GM18909 (cell line): ENCODE data around the gene FANCC.

ENCODE experiments used
- ATAC-seq: cut with Tn5 transposase; IDR thresholded peaks from one replicate; pipeline ENCODE4 v1.9.1; 2021; ENCODE audit warnings: mild to moderate bottlenecking; ENCODE audit not compliant: unreplicated experiment, poor library complexity

The FANCC gene

DNA sequence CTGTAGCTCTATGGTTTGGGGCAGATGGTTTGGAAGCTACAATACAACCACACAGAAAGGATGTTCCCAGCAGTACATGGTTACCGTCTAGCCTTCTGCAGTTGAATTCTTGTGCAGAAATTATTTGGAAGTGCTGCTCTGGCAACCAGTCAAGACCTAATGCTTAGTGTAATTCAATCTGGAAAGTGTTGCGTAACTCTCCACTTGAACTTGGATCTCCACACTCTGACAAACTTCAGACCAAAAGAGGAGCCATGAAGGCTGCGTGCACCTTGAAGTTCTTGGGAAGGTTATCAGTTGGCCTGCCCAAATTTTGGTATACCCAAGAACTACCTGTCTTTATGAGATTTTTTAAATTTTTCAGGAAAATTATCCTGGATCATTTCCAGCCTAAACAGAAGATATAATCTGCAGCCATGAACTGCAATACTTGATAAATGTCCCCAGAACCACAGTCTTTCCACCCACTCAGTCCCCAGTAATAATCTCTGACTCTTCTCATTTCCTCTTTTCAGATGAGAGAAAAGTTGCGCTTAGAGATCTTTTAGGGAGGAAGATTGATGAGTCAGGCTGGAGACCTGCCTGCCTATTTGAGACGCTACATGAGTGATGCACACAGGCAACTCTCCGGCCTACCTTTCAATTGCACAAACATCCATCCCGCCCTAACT is 159.9 kb downstream of the FANCC start:
- ATAC-seq: peak; percentile 76

DNA sequence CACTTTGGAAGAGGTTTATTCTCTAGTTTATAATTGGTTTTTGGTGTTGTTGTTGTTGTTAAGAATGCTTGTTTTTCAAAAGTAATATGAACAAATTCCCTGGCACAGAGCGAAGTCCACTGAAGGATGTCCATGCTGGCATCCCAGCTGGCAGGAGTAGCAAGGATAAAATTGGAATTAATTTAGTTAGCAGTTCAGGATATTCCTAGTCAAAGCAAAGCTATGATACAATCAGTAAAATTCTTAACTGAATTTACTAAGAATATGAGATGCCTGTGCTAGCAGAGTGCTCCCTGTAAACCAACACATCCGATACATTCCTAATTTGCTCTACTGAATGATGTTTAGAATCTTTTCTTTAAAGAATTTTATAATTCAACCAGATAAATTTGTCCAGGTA is 161.4 kb downstream of the FANCC start:
- no peak for ATAC-seq

DNA sequence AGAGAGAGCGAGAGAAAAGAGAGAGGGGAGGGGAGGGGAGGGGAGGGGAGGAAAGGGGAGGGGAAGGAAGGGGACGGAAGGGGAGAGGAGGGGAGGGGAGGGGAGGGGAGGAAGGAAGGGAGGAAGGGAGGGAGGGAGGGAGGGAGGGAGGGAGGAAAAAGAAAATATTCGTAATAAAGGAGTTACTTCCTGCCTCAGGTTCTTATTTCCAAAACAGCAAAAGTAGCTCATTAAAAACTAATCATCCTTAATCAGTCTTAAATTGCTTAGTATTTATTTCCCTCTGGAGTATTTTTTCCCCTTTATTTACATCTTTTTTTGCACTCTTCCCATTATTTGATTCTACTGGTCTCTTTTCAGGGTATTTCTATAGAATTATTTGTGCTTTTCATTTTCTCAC is 162.3 kb downstream of the FANCC start:
- ATAC-seq: no peak

DNA sequence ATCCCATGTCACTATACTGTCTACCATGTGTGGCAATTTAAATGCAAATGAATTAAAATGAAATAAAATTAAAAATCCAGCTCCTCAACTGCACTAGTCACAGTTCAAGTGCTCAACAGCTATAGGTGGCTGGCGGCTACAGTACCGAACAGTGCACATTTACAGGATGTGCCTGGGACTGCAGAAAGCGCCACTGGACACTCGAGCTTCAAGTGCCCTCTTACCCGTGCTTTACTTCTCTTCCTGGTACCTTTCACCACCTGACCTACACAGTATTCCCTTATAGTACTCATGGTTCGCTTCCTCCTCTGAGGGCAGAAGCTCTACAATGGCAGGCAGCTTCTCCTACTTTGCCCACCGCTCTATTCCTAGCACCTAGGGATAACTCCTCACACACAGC is 166.6 kb downstream of the FANCC start:
- no peak for ATAC-seq

DNA sequence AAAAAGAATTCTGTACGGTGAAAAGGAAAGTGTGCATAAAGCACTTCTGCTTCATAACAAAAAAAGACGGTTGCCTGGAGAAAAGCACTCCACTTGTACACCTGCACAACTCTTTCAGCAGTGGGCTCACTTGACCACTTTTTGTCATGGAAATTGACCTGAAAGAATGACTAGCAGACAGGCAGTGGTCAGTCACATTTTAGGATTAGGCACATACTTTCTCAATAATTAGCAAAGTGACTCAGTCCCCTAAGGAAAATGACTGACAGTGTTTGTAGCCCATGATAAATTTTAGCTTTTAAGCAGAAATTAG is 169.3 kb downstream of the FANCC start:
- ATAC-seq: no peak

DNA sequence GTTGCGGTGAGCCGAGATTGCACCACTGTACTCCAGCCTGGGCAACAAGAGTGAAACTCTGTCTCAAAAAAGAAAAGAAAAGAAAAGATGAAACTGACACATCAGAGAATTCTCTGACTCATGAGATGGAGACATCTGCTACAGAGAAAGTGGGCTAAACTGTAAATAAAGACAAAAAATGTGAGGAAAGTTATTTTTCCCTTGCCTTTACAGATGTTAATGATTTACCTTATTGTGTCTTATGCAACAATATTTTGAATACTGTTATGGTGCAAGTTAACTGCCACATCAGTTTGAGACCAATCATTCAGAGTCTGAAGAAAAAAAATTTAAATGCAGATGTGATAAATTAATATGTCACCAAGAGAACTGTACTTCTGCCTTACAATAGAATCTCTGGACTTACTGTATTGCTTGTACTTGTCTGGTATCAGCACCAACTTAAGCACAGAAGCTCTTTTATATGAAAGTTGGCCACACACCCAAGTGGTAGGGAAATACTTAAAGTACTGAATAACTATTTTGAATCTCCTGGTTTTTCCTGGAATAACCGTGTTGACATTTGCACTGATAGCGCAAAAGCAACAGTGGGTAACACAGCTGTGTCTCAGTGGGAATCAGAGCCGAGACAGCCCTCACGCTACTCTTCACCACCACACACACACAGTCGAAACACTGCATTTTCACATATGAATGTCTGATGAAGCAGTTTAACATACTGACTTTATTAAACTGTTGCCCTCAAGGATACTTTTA is 169.9 kb downstream of the FANCC start:
- ATAC-seq: no peak

DNA sequence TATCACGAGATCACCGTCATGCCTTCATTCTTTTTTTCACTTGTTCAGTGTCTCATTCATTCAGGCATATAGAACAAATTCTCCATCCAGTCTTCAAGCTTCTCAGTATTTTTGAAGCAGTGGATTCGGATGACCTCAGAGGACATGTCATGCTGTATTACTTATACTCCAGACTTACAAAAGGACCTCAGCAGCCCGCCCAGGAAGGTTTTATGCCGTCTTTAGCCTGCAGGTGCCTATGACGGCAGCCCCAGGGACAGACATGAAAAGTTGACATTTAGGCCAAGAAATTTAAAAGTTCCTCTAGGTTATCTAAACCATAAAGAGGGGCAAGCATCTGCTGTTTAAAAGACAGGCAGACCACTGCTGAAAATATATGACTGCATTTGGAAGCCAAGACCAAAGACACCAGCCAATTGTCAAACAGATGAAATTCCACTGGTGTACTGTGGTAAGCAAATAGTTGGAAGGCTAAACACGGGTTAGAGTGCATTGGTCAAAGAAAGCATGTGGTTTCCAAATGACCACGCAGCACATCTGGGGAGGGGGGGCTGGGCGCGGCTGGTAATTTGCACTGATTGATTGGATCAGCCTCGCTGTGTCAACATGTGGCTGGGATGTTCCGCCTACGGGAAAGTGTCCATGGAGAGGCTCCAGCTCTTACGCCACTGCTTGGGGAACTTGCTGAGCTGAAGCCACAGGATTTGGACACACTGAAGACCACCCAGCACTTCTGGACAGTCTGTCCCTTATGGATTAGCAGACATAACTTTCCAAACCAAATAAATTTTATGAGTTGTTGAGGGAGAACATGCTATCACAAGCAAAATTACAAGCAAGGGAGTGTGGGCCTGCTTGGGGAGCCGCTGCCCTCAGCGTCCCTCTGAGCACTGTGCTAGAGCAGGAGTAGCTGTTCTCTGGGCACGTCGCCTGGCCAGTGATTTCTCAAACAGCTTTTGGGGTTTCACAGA is 173.6 kb downstream of the FANCC start:
- no peak for ATAC-seq

DNA sequence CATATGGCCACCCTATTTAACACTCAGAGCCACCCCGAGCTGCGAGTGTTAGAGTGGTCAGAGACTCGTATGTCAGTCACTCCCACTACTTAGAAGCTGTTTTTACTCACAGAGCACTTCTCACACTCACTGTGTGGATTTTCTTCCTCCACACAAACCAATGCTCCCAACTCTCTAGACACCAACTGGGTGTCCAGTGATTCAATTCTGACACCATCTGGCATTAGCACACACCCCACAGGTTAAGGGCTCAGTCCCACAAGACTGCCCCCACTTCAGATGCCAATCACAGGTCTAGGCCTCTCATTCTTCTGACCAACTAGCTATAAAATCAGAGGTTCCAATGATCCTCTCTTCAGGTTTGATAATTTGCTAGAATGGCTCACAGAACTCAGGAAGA is 174.8 kb downstream of the FANCC start:
- ATAC-seq: no peak

DNA sequence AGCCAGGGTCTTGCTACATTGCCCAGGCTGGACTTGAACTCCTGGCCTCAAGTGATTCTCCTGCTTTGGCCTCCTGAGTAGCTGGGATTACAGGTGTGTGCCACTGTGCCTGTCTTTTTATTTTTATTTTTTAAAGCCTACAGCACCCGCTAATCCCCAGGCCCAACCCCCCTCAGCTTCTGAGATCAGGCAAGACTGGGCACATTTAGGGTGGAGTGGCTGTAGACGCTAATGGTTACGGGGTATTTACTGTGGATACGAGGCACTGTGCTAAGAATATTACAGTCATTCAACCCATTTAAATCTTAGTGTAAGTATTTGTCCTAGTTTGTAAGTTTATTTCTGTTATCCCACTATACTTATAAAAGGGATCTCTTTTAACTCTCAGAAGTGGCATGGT is 175.2 kb downstream of the FANCC start:
- ATAC-seq: no peak

DNA sequence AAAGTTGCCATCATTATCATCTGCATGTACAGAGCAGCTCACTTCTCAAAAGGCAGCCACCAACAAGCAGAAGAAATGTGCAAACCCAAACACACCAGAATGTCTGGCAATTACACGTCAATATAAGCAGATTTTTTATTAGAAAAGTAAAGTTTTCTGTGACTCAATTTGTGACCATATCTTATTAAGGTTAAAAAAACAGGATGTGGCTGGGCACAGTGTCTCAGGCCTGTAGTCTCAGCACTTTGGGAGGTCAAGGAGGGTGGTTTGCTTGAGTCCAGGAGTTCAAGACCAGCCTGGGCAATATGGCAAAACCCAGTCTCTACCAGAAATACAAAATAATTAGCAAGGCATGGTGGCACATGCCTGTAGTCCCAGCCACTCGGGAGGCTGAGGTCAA is 176.7 kb downstream of the FANCC start:
- no peak for ATAC-seq

DNA sequence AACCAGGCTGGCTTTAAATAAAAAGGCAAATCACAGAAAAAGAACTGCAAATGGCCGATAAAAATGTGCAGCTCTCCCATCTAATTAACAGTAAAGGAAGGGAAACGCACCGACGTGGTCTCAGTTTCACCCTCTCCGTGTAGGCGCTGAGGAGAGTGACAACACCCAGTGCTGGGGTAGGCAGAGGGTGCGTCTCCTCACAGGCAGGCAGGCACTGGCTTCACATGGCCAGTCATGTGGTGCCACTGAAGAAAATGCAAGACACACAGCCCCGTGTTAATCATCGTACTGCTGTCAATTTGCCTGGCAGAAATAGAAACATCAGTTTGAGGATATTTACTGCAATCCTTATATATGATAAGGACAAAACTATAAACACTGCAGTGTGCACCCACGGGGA is 178.4 kb downstream of the FANCC start:
- ATAC-seq: no peak

DNA sequence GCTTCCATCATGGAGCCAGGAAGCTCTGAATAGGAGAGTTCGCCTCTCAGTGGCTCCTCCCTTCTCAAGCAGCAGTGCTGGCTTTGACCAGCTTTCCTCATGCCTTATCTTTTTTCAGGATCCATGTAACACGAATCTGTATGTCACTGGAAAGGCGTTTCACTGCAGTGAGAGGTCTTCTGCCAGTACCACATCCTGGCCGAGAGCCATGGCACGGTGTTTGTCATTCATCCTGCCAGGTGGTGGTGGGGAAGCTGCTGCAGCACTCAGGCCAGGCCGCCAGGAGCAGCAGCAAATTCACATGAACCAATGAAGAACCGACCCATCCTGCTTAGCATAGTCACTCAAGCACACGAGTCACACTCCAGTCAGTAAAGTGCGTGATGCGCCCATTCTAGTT is 179.0 kb downstream of the FANCC start:
- ATAC-seq: no peak

DNA sequence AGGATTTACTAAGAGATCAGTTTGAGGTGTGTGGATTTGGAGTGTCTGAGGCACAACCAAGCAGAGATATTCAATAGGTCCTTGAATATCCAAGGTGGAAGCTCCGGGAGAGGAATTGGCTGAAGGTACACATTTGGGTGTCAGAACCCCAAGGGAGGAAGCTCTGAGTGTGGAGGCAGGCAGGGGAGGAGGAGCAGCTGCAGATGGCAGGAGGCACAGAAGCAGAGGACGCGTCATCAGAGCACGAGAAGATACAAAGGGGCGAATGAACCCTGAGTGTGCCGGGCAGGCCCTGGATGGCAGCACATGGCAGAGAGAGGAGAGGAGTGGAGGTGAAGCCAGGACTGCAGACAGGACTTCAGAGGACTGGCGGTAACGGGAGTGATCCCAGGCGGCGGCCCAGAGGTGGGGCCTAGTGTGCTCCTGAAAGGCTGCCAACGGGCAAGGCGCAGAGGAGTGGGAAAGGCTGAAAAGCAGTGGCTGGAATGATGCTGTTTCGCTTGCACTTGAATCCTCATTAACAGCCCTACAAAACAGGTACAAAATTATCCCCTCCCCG is 179.8 kb downstream of the FANCC start:
- no peak for ATAC-seq

DNA sequence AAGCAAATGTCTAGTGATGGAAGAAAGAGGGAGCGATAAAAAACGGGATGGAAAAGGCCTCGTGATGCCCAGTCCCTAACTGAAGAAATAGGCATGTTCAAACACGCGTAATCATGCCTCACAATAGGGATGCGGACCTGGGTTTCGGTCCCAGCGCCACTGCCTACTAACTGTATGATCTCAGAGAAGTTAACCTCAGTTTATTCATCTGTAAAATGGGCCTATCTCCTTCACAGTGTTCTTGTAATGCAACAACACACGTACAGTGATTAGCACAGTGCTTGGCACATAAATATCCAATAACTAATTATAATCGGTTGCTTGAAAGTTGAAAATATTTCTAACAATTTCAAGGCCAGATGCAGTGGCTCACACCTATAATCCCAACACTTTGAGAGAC is 181.8 kb downstream of the FANCC start:
- ATAC-seq: no peak

DNA sequence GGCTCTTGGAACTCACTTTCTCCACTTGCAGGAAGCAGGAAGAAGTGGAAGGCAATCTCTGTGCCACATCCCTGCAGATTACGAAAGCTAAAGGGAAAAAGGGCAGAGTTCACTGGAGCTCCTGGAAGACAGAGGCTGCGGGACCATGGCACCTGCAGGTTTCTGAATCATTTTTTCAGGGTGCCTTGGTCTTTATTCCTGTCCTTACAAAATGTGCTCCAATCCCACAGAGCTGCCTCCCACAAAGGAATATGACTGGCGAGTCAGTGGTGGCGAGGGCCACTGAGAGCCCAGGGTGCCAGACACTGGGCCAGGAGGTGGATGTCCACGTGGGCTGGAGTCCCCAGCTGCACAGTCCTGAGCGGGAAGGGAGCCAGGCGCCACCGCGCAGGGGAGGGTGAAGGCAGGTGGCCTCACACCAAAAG is 183.0 kb downstream of the FANCC start:
- no peak for ATAC-seq

DNA sequence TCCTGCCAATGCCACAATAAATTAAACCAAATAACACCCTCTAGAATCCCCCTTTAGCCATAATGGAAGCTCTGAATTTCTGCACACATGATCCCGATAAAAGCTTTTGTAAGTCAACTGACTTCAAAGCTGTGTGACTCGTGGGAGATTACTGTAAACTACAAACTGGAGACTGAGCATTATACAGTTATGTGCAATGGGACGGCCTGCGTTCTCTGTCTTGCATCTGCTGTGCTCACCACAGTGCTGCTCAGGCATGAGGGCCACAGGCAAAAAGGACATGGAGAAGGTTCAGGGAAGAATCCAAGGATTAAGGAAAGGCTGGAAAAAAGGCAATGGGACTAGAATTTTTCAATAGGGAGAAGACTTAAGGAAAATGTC is 184.2 kb downstream of the FANCC start:
- no peak for ATAC-seq

DNA sequence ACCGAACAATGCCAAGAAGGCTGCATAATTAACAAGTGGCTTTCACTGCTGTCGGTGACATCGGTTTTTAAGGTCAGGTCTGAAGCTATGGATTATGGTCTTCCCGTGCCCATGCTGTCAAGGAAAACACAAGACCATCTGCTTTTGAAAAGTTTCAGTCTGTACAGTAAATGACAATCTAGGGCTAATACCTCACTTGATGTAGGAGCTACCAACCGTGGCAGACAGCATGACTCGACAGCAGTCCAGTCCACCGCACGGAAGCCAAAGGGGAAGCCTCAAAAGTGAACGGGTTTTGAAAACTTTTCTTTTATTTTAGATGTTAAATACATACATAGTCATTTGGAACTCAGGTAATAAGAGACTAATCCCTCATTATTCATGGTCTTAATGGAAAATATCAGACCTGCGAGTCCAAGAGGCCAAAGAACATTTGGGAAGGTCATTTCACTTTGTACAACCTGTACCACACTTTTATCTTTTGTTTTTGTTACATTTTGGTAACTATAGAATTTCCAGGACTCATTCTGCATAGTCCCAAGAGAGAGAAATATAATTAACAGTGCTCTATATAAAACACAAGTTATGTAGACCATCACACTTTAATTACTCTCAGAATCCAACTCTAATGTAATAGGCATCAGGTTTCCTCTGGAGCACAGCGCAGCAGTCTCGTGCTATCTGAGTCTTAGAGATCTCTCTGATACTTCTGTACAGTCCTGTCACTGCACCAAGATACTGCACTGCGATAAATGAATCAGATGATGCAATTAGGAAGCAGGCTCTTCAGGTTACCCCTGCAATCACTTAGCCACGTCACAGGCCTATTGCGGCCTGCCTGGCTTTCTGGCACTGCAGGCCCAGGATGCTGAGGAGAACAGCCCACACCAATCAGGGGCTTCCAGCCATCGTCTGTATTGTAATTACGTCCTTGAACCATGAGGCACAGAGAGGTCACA is 184.9 kb downstream of the FANCC start:
- no peak for ATAC-seq

DNA sequence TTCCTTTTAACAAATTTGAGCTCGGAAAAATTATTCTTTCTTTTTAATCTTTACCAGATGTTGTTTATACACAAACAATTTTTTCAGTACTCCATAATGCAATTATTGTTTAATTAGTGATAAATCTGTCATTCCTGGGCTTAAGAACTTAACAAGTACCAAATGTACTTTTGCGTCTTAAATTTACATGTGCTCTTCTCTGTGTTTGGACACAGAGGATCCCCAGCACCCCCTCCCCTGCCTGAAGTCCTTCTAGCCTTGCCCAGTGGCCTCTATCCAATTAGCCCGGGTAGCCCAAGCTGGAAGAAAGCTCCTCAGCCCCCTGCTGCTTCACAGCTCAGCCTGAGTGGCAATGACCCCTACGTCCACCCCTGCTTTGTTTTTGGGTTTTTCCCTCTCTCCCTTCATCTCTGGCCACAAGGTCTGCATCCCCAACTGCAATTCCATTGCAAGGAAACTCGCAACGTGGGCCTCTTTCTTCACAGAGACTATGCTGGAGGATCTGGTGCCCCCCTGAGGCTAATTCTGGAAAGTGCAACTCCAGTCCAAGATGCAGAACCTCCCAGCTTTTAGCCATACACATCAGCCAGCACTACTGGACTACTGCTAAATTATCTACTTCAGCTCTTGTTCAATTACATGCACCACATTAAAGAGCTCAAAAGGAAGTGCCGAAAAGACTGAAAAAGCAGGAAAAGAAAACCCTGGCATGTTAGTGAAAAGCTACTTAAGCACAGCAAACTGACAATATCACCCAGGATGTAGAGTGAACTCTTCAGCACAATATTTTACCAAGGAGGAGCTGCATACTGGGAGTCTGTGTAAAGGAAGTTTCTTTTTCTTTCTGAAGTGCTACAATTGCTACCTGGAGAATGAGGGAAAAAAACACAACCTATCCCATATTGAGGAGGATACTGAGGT is 186.2 kb downstream of the FANCC start:
- ATAC-seq: no peak

DNA sequence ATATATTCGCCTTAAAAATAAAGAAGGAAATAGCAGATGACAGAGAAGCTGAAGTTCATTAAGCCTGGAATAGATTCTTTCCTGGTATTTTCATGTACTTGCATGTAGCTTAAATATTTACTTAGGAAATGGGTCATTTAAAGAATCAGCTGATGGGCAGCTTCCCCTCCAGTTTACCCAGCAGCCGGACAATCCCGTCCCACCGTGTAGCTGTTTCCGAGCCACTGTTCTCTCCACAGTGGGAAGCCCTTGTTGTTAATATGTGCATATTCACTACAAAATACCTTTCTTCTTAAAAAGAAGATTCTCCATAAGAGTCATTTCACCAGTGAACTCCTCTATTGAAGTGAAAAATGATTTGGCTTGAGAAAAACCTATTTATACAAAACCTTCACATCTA is 187.0 kb downstream of the FANCC start:
- no peak for ATAC-seq
